GM03348 (cell line): Measurements from ENCODE around the gene PKD2.

Source experiments
- DNase-seq: peaks from one replicate; pipeline ENCODE4 v3.0.0; 2012; ENCODE audit warnings: low spot score

The PKD2 gene

DNA sequence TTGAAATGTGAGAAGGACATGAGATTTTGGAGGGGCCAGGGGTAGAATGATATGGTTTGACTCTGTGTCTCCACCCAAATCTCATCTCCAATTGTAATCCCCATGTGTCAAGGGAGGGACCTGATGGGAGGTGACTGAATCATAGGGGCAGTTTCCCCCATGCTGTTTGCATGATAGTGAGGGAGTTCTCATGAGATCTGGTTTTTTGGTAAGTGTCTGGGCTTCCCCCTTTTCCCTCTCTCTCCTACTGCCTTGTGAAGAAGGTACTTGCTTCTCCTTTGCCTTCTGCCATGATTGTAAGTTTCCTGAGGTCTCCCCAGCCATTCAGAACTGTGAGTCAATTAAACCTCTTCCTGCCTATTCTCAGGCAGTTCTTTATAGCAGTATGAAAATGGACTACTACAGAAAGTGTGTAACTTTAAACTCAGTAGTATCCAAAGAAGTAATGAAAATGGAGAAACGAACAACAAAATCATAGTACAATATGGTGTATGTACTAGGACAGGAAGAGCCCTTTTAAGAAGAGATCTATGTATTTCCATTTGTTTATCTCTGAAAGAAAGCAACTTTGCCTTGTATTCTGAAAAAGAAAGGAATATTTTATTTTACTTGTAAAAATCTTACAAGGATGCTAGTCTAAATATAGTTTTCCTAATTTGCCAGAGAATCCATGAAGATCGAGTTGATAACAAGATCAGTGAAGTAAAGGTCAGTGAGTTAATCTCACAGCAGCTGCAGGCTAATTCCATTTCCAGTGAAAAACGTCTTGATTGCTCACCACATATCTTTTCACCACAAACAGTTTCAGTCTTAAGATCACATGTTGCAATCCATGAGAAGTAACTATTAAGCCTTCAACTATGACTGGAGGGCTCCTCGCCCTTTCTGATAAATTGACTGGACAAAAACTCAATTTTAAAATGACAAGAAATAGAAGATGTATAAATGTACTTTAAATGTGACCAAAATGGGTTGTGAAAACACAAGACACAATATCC lies 20.5 kb downstream of the PKD2 start:
- DNase-seq: peak; percentile 82

DNA sequence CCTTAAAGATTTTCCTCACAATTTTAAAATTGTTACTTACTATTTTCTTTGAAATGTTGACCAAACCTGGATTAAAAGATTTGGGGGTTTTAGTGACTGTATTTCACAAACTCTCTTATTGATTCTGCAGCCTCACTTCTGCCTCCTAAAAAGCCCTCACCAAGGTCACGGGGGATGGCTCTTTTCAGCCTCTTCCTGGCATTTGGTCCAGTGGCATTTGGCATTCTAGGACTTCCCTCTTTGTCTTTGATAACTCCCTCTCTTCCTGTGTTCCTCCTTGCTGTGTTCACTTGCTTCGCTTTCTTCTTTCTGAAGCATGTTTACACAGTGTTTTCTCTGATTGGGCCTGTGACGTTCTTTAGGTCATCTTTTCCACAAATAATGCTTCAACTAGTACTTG lies 21.5 kb downstream of the PKD2 start:
- no peak for DNase-seq

GRCh38 chr4:88029556-88029955 lies 22.1 kb downstream of the PKD2 start:
- no peak for DNase-seq

GRCh38 chr4:88030565-88031310 lies 23.3 kb downstream of the PKD2 start:
- DNase-seq: no peak

- DNase-seq: peak; percentile 67
Observed at GRCh38 chr4:88033309-88033708, 25.9 kb downstream of the PKD2 start.

DNA sequence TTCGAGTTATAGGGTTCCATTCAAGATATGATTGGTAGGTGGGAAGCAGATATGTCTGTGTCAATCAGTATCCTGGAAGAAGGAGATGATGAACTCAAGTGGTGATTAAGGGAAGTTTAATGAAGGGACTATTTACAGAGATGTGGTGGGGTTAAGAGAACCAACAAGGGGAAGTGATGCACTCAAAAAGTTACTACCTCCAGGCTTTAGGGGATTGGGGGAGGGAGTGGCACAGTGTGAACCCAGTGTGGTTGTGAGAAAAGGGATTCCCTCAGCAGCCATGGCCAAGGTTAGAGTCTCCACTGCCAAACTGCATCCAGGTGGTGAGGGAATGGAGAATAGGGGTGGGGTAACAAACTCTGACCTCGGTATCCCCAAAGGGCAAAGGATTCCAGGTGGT lies 27.9 kb downstream of the PKD2 start:
- no peak for DNase-seq

GRCh38 chr4:88037447-88037846 lies 30.0 kb downstream of the PKD2 start:
- no peak for DNase-seq

DNA sequence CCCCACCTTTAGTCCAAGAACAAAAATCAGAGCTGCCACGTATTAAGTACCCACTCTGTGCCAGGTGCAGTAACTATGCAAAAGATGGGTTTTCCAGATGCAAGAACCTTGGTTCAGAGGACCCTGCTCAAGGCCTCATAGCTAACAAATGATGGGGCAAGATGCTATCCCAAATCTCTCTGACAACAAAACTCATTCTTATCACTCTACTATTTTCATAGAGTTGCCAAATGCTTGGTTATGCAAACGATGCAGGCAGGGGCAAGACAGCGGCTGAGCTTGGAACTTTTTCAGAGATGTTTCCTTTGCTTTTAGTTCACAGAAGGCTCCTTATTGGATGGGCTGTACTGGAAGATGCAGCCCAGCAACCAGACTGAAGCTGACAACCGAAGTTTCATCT lies 30.5 kb downstream of the PKD2 start:
- DNase-seq: no peak

- DNase-seq: no peak
Observed at GRCh38 chr4:88040707-88041106, 33.3 kb downstream of the PKD2 start.

GRCh38 chr4:88041626-88042025 lies 34.2 kb downstream of the PKD2 start:
- DNase-seq: no peak

DNA sequence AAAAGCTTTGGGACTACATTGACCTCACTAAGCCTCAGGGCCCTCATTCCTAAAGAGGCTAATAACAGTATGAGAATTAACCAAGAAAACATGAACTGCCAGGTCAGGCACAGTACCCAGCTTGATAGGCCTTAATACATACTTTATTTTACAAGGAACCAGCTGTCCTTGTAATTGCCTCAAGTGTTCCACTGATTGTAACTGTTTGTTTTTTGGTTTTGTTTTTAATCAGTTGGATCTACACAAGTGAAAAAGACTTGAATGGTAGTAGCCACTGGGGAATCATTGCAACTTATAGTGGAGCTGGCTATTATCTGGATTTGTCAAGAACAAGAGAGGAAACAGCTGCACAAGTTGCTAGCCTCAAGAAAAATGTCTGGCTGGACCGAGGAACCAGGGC lies 35.6 kb downstream of the PKD2 start:
- no peak for DNase-seq

DNA sequence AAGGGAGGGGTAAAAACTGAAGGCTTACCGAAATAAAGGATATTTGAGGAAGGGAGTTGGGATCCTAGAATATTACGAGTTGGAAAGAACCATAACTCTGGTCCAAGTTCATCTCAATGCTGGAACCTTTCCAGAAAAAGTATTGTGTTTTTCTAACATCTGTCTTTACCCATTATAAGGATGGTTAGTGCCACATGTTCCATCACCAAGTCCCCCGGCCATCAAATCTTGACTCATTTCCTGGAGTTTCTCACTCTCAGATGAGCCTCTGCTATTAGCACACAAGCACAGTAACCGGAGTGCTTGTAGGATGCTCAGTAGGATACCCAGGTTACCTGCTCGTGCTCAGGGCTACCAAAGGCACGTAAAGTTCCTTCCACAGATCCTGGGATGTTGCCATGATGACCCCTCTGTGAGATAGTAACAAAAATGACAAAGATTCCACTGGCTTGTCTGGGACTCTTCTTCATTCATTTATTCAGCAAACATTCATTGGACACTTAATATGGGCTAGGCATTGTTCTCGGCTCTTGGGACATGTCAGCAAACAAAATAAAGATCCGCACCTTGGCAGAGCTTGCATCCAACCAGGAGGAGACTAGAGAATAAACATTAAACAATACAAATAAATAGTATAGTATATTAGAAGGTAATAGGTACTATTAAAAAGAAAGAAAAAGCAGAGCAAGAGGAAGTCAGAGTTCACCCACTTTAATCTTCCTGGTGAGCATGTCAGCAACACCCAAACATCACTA lies 36.3 kb downstream of the PKD2 start:
- DNase-seq: no peak

GRCh38 chr4:88045021-88045420 lies 37.6 kb downstream of the PKD2 start:
- DNase-seq: no peak

- no peak for DNase-seq
Observed at GRCh38 chr4:88054229-88054628, 46.8 kb downstream of the PKD2 start.

DNA sequence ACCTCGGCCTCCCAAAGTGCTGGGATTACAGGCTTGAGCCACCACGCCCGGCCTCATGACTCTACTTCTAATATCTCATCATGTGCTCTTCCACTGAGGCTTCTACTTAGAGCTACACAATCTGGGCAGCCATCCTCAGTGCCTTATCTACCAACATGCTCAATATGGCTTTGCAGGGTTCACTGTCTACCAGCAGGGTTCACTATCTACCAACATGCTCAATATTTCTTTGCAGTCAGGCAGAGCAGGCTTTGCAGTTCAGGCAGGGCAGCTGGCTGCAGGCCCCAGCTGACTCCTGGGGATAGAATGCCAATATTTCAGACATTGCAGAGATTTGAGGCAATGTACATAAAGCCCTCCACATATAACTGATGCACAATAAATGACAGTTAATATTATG lies 47.5 kb downstream of the PKD2 start:
- peak; percentile 27 for DNase-seq

- DNase-seq: no peak
Observed at GRCh38 chr4:88058295-88058694, 50.9 kb downstream of the PKD2 start.

DNA sequence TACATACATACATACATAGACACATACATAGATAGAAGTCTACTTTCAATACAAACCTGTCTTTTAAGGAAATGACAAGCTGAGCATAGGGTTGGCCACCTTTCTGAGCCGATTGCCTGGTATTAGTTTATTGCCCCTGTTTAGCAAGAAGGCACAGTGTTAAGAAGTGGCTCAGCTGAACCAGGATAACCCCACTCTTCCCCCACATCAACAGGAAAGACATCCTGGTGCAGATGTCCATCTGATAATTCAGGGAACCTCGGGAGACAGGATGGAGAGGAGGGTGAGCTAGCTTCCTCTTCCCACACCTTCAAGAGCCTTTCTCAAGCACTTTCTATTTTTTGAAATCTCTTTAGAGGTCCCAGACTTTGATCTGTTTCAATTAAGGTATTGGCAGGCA lies 52.3 kb downstream of the PKD2 start:
- no peak for DNase-seq

DNA sequence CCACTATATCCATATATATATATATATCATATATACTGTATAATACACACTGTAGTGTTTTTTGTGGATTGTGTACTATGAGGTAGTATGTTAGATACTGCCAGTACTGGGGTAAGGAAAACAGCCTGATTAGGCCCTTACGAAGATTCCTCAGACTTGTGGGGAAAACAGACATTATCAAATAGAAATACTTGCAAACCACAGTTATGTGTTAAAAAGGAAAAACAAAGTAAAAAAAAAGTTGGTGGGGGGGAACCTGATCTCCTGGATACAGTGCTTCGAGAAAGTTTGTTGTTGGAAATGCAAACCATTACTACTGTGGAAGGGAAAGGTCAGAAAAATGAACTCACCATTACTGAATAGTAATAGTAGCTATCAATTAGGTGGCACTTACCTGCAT lies 53.0 kb downstream of the PKD2 start:
- DNase-seq: no peak

GRCh38 chr4:88062311-88062710 lies 54.9 kb downstream of the PKD2 start:
- no peak for DNase-seq

DNA sequence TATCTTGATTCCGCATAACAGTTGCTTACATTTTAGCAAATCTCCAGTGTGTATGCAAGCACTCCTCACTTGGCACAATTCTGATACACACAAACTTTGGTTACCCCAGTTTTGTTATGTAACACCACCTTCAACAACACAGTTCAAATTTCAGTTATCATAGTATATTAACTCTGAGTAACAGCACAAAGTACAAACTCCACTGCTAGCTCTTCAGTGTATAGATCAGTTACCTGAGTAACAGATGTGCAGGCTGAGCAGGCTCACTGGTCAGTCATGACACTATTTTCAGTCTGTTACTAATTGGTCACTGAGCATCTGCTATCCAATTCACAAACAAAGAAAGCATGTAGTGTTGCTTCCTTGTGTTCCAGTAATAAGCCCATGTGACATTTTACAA lies 55.4 kb downstream of the PKD2 start:
- no peak for DNase-seq

GRCh38 chr4:88063634-88064296 lies 56.3 kb downstream of the PKD2 start:
- no peak for DNase-seq

GRCh38 chr4:88064410-88064809 lies 57.0 kb downstream of the PKD2 start:
- no peak for DNase-seq
